ENCODE data around the gene GSTT2B. TPM values are rescaled to one million over a fixed set of nuclear protein-coding genes. Genes with fewer than 3 reads are reported as not detected.
"Not testable (repeated sequence)": the region's sequence is repeated elsewhere in the genome, so short reads cannot be mapped to it uniquely, and the experiment has no call there.

GSTT2B gene, protein sequence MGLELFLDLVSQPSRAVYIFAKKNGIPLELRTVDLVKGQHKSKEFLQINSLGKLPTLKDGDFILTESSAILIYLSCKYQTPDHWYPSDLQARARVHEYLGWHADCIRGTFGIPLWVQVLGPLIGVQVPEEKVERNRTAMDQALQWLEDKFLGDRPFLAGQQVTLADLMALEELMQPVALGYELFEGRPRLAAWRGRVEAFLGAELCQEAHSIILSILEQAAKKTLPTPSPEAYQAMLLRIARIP
- 4.6 TPM for total RNA-seq
- long read RNA-seq, transcript GSTT2B-201 (5 exons, 1,099 nt): major isoform, 5 of 7 reads
- long read RNA-seq, partial matches to known transcripts: 1 of 7 reads
- long read RNA-seq, other reads (novel, unspliced or antisense): 1 of 7 reads

GRCh38 chr22:23961084-23961771 lies at the start of gene GSTT2B:
TSS of gene GSTT2B (minus strand) at chr22:23961195. CDS start at chr22:23961131, 64 bp downstream.
- intact Hi-C loops (cut with DNase I); DNase-seq (ENCODE audit: missing footprints): not testable (repeated sequence)
- peak; percentile 82 for ATAC-seq

DNA sequence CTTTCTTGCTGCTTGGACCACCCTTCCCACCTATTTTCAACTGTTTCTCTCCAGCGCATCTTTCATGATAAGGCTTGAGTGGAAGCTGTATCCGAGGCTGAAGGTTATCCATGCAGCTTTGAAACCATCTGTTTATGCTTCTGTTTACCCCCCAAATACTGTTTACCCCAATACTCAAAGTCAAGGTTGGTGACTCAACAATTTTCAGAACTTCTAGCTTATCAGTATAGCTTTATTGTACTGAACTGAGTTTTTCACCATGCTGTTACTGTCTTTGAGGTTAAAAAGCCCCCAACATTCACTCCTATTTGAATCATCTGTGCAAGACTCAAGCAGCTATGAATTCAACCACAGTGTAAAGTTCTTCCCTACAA lies 49.0 kb upstream of the GSTT2B start:
- ATAC-seq (no peak), DNase-seq (ENCODE audit: missing footprints) (no peak)
- intact Hi-C loops (cut with DNase I): no loop called here

DNA sequence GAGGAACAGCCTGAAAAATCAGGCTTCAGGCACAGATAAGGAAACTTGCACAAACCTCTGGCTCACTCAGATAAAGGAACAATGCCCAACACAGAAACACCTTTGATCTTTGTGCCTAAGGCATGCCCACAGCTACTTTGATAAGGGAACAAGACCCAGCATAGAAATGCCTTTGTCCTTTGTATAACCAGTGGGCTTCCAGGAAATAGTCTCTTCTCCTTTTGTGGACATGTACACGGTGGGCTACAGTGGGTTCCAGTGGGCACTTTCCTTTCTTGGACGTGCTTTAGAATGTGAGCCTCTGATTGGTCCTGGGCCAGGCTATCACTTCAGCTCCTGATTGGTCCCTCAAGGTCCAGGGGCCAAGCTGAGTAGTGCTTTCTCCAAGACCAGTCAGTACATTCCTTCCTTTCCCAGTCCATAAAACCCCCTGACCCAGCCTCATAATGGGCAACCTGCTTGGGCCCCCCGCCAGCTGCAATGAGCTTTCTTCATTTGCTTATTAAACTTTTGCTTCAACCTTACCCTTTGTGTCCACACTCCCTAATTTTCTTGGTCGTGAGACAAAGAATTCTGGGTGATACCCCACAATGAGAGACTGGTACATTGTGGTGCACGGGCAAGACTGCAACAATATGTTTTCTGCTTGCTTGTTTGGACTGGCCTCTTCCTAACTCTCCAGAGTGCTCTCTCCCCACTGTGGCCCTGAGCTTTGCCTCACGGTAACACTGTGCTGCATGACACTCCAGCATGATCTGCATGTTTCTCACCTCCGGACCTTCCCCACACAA lies 48.4 kb upstream of the GSTT2B start:
- intact Hi-C loops (cut with DNase I): loop anchor here (5.0 to 10.0 kb wide), 2 partner anchors 95 to 168 kb away; no protein-coding TSS in a partner anchor
- no peak for DNase-seq (ENCODE audit: missing footprints)

GRCh38 chr22:24008381-24009226 lies 47.6 kb upstream of the GSTT2B start:
- ATAC-seq (no peak), DNase-seq (ENCODE audit: missing footprints) (no peak)
- intact Hi-C loops (cut with DNase I): loop anchor here (5.0 to 10.0 kb wide), 2 partner anchors 96 to 169 kb away; no protein-coding TSS in a partner anchor

More for the DNA sequence above, 48.4 kb upstream of the GSTT2B start:
- no peak for ATAC-seq

DNA sequence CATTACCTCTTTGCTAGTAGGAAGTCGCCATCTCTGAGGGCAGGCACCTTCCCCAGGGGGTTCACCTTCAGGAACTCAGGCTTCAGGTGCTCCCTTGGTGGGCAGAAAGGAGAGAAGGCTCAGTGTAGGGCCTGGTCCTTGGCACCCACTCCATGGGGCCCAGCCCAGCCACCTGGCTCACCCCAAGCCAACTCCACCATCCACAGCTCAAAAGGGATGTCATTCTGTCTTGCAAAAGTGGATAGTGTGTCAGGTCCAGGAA lies 47.0 kb upstream of the GSTT2B start:
- intact Hi-C loops (cut with DNase I): loop anchor here (5.0 to 10.0 kb wide), 2 partner anchors 97 to 169 kb away; no protein-coding TSS in a partner anchor
- DNase-seq (ENCODE audit: missing footprints): no peak
- ATAC-seq: no peak

DNA sequence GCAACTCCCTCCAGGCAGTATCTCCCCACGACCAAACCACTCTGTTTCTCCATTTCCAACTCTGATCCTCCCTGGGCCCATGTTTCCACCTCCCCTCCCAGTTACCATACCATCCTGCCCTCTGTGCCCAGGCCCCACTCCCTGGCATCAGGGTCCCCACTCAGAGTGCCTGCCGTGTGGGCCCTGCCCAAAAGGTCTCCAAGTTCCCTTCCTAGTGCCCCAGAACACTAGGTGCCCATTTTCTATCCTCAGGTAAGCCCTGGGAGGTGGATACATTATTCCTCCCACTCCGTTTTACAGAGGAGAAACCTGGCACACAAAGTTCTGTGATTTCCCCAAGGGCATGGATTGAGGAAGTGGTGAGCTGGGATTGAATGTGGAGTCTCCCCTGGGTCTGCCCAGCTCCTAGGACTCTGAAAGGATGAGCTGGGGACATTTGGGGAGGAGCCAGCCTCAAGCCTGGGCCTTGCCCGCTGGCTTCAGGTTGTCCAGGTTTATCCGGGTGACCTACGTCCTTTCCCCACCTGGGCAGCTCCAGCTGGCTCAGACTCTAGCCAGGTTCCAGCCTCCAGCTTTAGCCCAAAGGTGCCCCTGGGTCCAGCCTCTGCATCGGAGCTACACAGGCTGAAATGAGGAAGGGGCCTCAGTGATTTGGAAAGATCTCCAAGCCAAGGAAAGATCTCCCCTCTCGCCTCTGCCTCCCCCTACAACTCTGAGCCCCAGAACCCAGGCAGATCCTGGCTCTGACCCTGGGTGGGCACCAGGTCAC lies 46.4 kb upstream of the GSTT2B start:
- DNase-seq (ENCODE audit: missing footprints): no peak
- ATAC-seq: no peak
- intact Hi-C loops (cut with DNase I): loop anchor here (5.0 to 10.0 kb wide), 2 partner anchors 97 to 170 kb away; no protein-coding TSS in a partner anchor

GRCh38 chr22:24006914-24007214 lies 45.9 kb upstream of the GSTT2B start:
- intact Hi-C loops (cut with DNase I): loop anchor here (5.0 to 10.0 kb wide), 2 partner anchors 98 to 170 kb away; no protein-coding TSS in a partner anchor
- no peak for ATAC-seq
- no peak for DNase-seq (ENCODE audit: missing footprints)

GRCh38 chr22:24006207-24006913 lies 45.4 kb upstream of the GSTT2B start:
- no peak for ATAC-seq
- intact Hi-C loops (cut with DNase I): loop anchor here (5.0 to 10.0 kb wide), 2 partner anchors 98 to 171 kb away; no protein-coding TSS in a partner anchor
- DNase-seq (ENCODE audit: missing footprints): no peak

DNA sequence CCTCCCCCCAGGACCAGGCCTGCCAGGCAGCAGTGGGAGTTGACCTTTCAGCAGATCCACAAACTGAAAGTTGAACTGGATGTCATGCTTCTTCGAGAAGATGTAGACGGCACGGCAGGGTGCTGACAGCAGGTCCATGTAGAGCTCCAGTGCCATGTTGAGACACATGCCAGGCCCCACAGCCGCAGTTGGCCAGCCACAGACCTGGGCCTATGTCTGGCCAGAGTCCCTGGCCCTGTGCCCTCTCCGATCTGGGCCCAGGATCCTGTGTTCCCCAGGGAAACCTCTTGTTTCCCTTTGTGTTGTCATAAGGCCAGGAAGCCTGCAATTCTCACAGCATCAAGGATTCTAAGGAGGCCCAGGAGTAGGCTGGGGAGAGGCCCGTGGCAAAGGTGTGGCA lies 44.2 kb upstream of the GSTT2B start, which contains the start of gene GSTT4:
TSS of gene GSTT4 (minus strand) at position 253 of the 400 bp plus-strand sequence. CDS start at position 156, 97 bp downstream.
- DNase-seq (ENCODE audit: missing footprints) (peak; percentile 90), ATAC-seq (peak; percentile 92)
- intact Hi-C loops (cut with DNase I): loop anchor here (5.0 to 10.0 kb wide), 2 partner anchors 100 to 172 kb away; no protein-coding TSS in a partner anchor

DNA sequence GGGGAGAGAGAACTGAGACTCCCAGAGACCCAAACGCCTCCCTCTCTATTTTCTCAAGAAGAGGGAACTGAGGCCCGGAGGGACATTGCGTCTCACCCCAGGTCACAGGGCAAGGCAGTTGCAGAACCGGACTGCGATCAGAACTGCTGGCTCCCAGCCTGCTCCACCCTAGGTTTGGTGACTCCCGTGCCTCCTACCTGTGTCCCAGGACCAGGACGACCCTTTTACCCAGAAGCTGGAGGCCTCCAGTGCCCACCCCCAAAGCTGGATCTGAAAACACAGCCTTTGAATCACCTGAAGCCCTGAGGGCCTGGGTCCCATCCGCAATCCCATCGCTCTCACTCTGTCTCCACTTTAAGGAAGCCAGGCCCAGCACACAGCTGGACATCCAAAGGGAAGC lies 42.9 kb upstream of the GSTT2B start:
- DNase-seq (ENCODE audit: missing footprints): no peak
- ATAC-seq: no peak
- intact Hi-C loops (cut with DNase I): loop anchor here (5.0 to 10.0 kb wide), 2 partner anchors 52 to 101 kb away; no protein-coding TSS in a partner anchor

GRCh38 chr22:24002851-24003250 lies 41.9 kb upstream of the GSTT2B start:
- intact Hi-C loops (cut with DNase I): loop anchor here (5.0 to 10.0 kb wide), 2 partner anchors 51 to 102 kb away; no protein-coding TSS in a partner anchor
- DNase-seq (ENCODE audit: missing footprints) (no peak), ATAC-seq (no peak)

- intact Hi-C loops (cut with DNase I): loop anchor here (5.0 to 10.0 kb wide), 2 partner anchors 50 to 103 kb away; no protein-coding TSS in a partner anchor
- DNase-seq (ENCODE audit: missing footprints): no peak
- peak; percentile 24 for ATAC-seq
Measured at GRCh38 chr22:24002272-24002671, 41.3 kb upstream of the GSTT2B start.

- intact Hi-C loops (cut with DNase I): loop anchor here (5.0 to 10.0 kb wide), 2 partner anchors 49 to 103 kb away; no protein-coding TSS in a partner anchor
- ATAC-seq: no peak
- no peak for DNase-seq (ENCODE audit: missing footprints)
Measured at GRCh38 chr22:24001314-24001713, 40.3 kb upstream of the GSTT2B start.

DNA sequence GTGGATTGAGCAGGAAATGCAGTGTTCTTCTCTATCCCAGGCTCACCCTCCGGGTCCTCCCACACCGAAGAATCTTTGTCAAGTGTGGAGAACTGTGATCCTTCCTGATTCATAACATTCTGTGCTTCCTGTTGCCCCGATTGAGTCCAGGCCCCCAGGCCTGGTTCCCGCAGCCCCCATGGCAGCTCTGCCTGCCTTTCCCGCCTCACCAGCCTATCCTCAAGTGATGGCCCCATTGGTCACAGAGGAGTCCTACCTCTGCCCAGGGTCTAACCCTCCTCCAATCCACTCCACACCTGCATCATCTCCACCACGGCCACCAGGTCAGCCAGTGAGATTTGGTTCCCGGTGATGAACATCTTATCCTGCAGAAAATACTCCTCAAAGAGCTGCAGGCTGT lies 38.8 kb upstream of the GSTT2B start:
- not testable (repeated sequence) for DNase-seq (ENCODE audit: missing footprints); ATAC-seq
- intact Hi-C loops (cut with DNase I): loop anchor here (5.0 to 10.0 kb wide), 2 partner anchors 47 to 105 kb away; no protein-coding TSS in a partner anchor

DNA sequence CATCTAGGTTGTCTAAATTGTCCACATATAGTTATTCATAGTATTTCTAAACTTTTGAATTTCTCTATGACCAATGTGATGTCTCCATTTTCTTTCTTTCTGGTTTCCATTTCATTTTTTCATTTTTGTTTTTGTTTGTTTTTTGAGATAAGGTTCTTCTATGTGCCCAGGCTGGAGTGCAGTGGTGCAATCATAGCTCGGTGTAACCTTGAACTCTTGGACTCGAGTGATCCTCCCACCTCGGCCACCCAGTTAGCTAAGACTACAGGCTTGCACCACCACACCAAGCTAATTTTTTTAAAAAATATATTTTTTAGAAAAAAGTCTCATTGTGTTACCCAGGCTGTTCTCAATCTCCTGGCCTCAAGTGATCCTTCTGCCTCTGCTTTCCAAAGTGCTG lies 36.1 kb upstream of the GSTT2B start:
- intact Hi-C loops (cut with DNase I): no loop called here
- DNase-seq (ENCODE audit: missing footprints) (no peak), ATAC-seq (no peak)

DNA sequence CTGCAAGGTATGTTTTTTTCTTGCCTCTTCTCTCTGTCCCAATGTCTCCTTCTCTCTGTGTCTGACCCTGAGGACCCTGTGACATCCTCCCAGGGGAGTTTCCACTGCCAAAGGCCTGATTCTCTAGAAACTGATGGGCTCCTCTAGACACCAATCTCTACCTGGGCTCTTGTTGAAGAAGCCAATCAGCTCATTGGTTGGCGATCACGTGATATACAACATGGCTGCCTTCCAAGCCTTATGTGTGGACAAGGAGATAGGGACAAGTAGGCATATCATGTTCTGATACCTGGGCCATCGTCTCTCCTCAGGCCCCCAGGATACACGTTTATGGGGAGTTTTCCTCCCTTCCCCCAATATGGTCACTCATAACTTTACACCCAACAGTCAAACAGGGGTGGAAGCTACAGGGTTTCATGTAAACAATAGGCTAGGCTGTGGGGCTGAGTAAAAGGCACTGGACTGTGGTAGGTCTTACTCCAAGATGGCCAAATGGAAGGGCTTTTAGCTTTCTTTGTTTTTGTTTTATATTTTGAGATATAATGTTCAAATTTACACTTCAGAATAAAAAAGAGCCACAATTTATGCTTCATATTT lies 32.7 kb upstream of the GSTT2B start:
- intact Hi-C loops (cut with DNase I); DNase-seq (ENCODE audit: missing footprints); ATAC-seq: not testable (repeated sequence)
